GM23338 (cell line): Measurements from ENCODE around the gene RAD21L1. TPM values are rescaled to one million over a fixed set of nuclear protein-coding genes. Genes with fewer than 3 reads are reported as not detected.
A peak's percentile ranks its signal among the peaks of the same experiment; 100 is the strongest.

Experiments
- ATAC-seq: fragments of 200-7000 bp; cut with Tn5 transposase; 3 replicates; pipeline ENCODE4 v1.9.1; 2020
- DNase-seq: peaks from one replicate; pipeline ENCODE4 v3.0.0-alpha.2; 2015; ENCODE audit warnings: low spot score
- H2AFZ ChIP-seq: fragments of 200-600 bp; sonication (generic); 2 replicates; pipeline ENCODE4 v1.8.0; 2016; ENCODE audit warnings: antibody characterized with exemption, mild to moderate bottlenecking, moderate library complexity
- H3F3A ChIP-seq: fragments of 200-600 bp; sonication (generic); replicated peaks from 2 replicates; pipeline ENCODE4 v1.8.0; 2017; ENCODE audit warnings: antibody characterized with exemption, mixed run types, low read depth
- H3K27ac ChIP-seq: fragments of 200-600 bp; sonication (generic); 2 replicates; pipeline ENCODE4 v1.6.1; 2016; ENCODE audit warnings: low read depth
- H3K27me3 ChIP-seq: fragments of 200-600 bp; sonication (generic); 2 replicates; pipeline ENCODE4 v1.8.0; 2016; ENCODE audit warnings: mild to moderate bottlenecking, mixed run types, moderate library complexity; ENCODE audit not compliant: insufficient read depth
- H3K36me3 ChIP-seq: fragments of 200-600 bp; sonication (generic); 2 replicates; pipeline ENCODE4 v1.8.0; 2016; ENCODE audit warnings: mild to moderate bottlenecking; ENCODE audit not compliant: insufficient read depth
- H3K4me1 ChIP-seq: fragments of 200-600 bp; sonication (generic); 2 replicates; pipeline ENCODE4 v1.8.0; 2016; ENCODE audit warnings: mild to moderate bottlenecking, moderate library complexity; ENCODE audit not compliant: insufficient read depth
- H3K4me2 ChIP-seq: fragments of 200-600 bp; sonication (generic); 2 replicates; pipeline ENCODE4 v1.7.1; 2017; ENCODE audit warnings: mixed run types
- H3K4me3 ChIP-seq: fragments of 200-600 bp; sonication (generic); 2 replicates; pipeline ENCODE4 v1.6.1; 2016; ENCODE audit warnings: mixed run types
- H3K79me2 ChIP-seq: fragments of 200-600 bp; sonication (generic); replicated peaks from 2 replicates; pipeline ENCODE4 v1.8.0; 2017; ENCODE audit warnings: mild to moderate bottlenecking; ENCODE audit not compliant: insufficient read depth
- H3K9me2 ChIP-seq: fragments of 200-600 bp; sonication (generic); 2 replicates; pipeline ENCODE4 v1.8.0; 2017; ENCODE audit not compliant: insufficient read depth
- H4K20me1 ChIP-seq: fragments of 200-600 bp; sonication (generic); replicated peaks from 2 replicates; pipeline ENCODE4 v1.8.0; 2017; ENCODE audit warnings: mild to moderate bottlenecking; ENCODE audit not compliant: insufficient read depth
- H3K27ac Mint-ChIP-seq: 2 replicates; pipeline ENCODE4 v1.8.0; 2020; ENCODE audit warnings: inconsistent platforms, mild to moderate bottlenecking, moderate library complexity, mixed read lengths
- H3K27me3 Mint-ChIP-seq: 3 replicates; pipeline ENCODE4 v1.8.0; 2022; ENCODE audit warnings: low read depth, mild to moderate bottlenecking, moderate library complexity, mixed read lengths, inconsistent platforms; ENCODE audit not compliant: insufficient read depth, poor library complexity
- H3K36me3 Mint-ChIP-seq: 3 replicates; pipeline ENCODE4 v1.8.0; 2021; ENCODE audit warnings: low read depth, mild to moderate bottlenecking, inconsistent platforms, moderate library complexity, mixed read lengths
- H3K4me1 Mint-ChIP-seq: 3 replicates; pipeline ENCODE4 v1.8.0; 2020; ENCODE audit warnings: mild to moderate bottlenecking, inconsistent platforms, mixed read lengths
- H3K4me3 Mint-ChIP-seq: 3 replicates; pipeline ENCODE4 v1.8.0; 2021; ENCODE audit warnings: moderate library complexity, mild to moderate bottlenecking, inconsistent platforms, mixed read lengths
- H3K9me3 Mint-ChIP-seq: 3 replicates; pipeline ENCODE4 v1.8.0; 2020; ENCODE audit warnings: moderate library complexity, mild to moderate bottlenecking, inconsistent platforms, mixed read lengths
- CREB1 ChIP-seq: fragments of 250-450 bp; sonication (Bioruptor Pico); IDR thresholded peaks from 2 replicates; pipeline ENCODE4 v1.5.0; 2020; ENCODE audit warnings: low read depth, mild to moderate bottlenecking, moderate library complexity
- CTCF ChIP-seq, 2 experiments: fragments of 200-600 bp in 1 of 2; sonication (generic) in 1 of 2; conservative IDR thresholded peaks; 2 replicates each; pipeline versions ENCODE4 v1.5.1 to v1.6.1; 2016 to 2017; ENCODE audit warnings: antibody characterized with exemption in 2 of 2, low read depth in 2 of 2, mild to moderate bottlenecking in 2 of 2, moderate library complexity in 1 of 2
- EZH2 ChIP-seq: fragments of 200-600 bp; sonication (generic); IDR thresholded peaks from one replicate; pipeline ENCODE4 v1.8.0; 2017; ENCODE audit warnings: antibody characterized with exemption, mild to moderate bottlenecking, low read depth; ENCODE audit not compliant: unreplicated experiment
- EZH2phosphoT487 ChIP-seq: fragments of 200-600 bp; sonication (generic); IDR thresholded peaks from one replicate; pipeline ENCODE4 v1.8.1; 2018; ENCODE audit warnings: antibody characterized with exemption; ENCODE audit not compliant: unreplicated experiment
- JUNB ChIP-seq: IDR thresholded peaks from one replicate; pipeline ENCODE4 v1.6.1; 2016; ENCODE audit warnings: antibody characterized with exemption; ENCODE audit not compliant: unreplicated experiment
- NANOG ChIP-seq: IDR thresholded peaks from 2 replicates; pipeline ENCODE4 v1.6.1; 2016; ENCODE audit warnings: antibody characterized with exemption, borderline replicate concordance
- STAT1 ChIP-seq: IDR thresholded peaks from one replicate; pipeline ENCODE4 v1.6.1; 2016; ENCODE audit warnings: antibody characterized with exemption; ENCODE audit not compliant: unreplicated experiment
- ZNF331 ChIP-seq: fragments of 250-450 bp; sonication (Bioruptor Pico); IDR thresholded peaks from 2 replicates; pipeline ENCODE4 v1.5.0; 2020; ENCODE audit warnings: low read depth, mild to moderate bottlenecking, moderate library complexity
- ZNF462 ChIP-seq: fragments of 250-450 bp; sonication (Bioruptor Pico); IDR thresholded peaks from 2 replicates; pipeline ENCODE4 v1.5.0; 2020; ENCODE audit warnings: mild to moderate bottlenecking, moderate library complexity
- polyA plus RNA-seq: library from polyadenylated mRNA; unstranded; fragments of >200 nt; fragmentation: Nextera tagmentation; extraction: Ambion mirVana; gene quantifications from 2 replicates; pipeline ENCODE4 v1.2.1, GENCODE V29; 2016
- total RNA-seq: library from RNA; depleted of rRNA; stranded (reverse); fragments of >200 nt; shearing (Covaris generic); gene quantifications from 2 replicates; pipeline ENCODE4 v1.2.3, GENCODE V29; 2014
- TF ChIP-seq, protein P1 (sequence below): IDR thresholded peaks from one replicate; pipeline ENCODE4 v1.6.1; 2018; ENCODE audit warnings: antibody characterized with exemption; ENCODE audit not compliant: unreplicated experiment

RAD21L1 gene
- total and polyA plus RNA-seq, 2 experiments from 2014 or later: 0.10 to 0.95 TPM

DNA sequence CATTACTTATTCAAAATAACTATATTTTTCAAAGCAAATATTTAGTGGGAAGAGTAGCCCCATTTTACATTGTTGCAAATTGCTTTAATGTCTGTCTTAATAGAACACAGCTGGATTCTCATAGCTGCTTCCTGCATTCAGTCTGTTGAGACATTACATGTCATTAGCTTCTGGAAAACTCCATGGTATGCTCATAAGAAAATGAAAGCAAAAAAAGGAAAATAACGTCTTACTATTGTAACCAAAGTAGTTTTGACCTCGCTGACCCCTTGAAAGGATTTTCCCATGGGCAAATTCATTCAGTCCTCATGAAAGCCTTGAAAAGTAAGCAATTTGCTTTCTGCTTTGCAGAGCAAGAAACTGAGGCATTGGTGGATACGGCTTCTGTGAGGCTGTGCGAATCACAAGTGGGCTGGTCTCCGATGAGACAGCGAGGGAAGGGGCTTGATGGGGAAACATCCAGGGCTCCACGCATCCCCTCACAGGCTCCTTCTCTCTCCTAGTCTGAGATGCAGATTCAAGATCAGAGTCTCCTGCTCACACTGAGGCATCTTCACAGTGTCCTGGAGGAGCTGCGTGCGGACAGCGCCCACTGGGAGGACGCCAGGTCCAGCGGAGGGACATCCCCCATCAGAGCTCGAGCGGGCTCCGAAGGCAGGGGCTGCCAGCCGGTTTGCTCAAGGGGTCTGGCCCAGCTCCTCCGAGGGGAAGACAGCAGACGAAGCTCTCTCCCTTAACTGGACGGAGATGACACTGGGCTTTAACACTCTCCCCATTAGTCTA is 19.3 kb upstream of the RAD21L1 start:
- H3K79me2 ChIP-seq: no peaks in the 10 kb centered on the region
- H4K20me1 ChIP-seq: no peaks in the 10 kb centered on the region; the same call in 1 of the 2 replicates
- H3K9me2 ChIP-seq: no peaks in the 10 kb centered on the region
- peak overlapping the region; percentile 56; the same call in 1 of the 2 replicates for H2AFZ ChIP-seq
- H3K36me3 ChIP-seq: no peaks in the 10 kb centered on the region
- ATAC-seq (no peak), DNase-seq (no peak)
- Mint-ChIP-seq H3K36me3 (no peaks in the 10 kb centered on the region), H3K4me3 (no peak overlapping the region), H3K27ac (no peak overlapping the region), H3K4me1 (no peaks in the 10 kb centered on the region), H3K27me3 (peaks cover 1% of the 10 kb centered on the region), H3K9me3 (no peaks in the 10 kb centered on the region)
- H3K4me2 ChIP-seq: no peak overlapping the region
- no peaks in the 10 kb centered on the region for H3K4me1 ChIP-seq
- no peaks in the 10 kb centered on the region for H3K27me3 ChIP-seq
- no peak for TF ChIP-seq ZNF331 (CRISPR knock-in tag)
- no peak for TF ChIP-seq CTCF (conservative IDR thresholded peaks at IDR 0.05; ENCODE audit: low read depth in 2 of 2)
- TF ChIP-seq JUNB: no peak
- TF ChIP-seq CREB1 (CRISPR knock-in tag): no peak
- no peak for TF ChIP-seq EZH2phosphoT487
- no peak for TF ChIP-seq EZH2
- TF ChIP-seq ZNF462 (CRISPR knock-in tag): no peak
- TF ChIP-seq, protein P1, sequence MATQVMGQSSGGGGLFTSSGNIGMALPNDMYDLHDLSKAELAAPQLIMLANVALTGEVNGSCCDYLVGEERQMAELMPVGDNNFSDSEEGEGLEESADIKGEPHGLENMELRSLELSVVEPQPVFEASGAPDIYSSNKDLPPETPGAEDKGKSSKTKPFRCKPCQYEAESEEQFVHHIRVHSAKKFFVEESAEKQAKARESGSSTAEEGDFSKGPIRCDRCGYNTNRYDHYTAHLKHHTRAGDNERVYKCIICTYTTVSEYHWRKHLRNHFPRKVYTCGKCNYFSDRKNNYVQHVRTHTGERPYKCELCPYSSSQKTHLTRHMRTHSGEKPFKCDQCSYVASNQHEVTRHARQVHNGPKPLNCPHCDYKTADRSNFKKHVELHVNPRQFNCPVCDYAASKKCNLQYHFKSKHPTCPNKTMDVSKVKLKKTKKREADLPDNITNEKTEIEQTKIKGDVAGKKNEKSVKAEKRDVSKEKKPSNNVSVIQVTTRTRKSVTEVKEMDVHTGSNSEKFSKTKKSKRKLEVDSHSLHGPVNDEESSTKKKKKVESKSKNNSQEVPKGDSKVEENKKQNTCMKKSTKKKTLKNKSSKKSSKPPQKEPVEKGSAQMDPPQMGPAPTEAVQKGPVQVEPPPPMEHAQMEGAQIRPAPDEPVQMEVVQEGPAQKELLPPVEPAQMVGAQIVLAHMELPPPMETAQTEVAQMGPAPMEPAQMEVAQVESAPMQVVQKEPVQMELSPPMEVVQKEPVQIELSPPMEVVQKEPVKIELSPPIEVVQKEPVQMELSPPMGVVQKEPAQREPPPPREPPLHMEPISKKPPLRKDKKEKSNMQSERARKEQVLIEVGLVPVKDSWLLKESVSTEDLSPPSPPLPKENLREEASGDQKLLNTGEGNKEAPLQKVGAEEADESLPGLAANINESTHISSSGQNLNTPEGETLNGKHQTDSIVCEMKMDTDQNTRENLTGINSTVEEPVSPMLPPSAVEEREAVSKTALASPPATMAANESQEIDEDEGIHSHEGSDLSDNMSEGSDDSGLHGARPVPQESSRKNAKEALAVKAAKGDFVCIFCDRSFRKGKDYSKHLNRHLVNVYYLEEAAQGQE: no peak
- TF ChIP-seq STAT1: no peak
- TF ChIP-seq NANOG: no peak
- H3K27ac ChIP-seq: no peak overlapping the region
- no peaks in the 10 kb centered on the region for H3F3A ChIP-seq
- H3K4me3 ChIP-seq: no peak overlapping the region
